ENCODE measurements around the gene AKAP9.
"Not testable (repeated sequence)": the region's sequence is repeated elsewhere in the genome, so short reads cannot be mapped to it uniquely, and the experiment has no call there.

AKAP9 gene

DNA sequence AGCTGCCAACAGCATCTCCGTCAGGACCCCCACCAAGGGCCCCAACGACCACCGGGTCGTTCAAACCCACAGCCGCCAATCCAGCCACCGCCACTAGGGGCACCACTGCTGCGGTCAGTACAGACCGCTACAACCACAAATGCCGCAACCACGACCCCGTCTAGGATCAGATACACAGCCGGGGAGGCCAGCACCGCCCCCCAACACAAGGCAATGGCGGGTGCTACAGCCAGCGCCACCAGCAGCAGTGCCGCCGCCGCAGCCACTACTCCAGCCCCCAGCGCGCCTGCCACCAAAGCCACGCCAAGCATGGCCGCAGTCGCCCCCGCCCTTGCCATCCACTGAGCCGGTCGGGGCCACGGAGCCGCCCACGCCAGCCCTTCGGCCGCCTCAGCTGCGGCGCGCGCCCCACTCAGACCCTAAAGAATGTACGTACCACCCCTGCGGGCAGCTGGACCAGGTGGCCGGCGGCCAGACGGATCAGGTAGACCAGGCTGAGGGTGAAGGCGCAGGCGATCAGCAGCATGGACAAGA lies 193.1 kb downstream of the AKAP9 start:
- DNase-seq (ENCODE audit: low read depth, low spot score): peak; percentile 82

DNA sequence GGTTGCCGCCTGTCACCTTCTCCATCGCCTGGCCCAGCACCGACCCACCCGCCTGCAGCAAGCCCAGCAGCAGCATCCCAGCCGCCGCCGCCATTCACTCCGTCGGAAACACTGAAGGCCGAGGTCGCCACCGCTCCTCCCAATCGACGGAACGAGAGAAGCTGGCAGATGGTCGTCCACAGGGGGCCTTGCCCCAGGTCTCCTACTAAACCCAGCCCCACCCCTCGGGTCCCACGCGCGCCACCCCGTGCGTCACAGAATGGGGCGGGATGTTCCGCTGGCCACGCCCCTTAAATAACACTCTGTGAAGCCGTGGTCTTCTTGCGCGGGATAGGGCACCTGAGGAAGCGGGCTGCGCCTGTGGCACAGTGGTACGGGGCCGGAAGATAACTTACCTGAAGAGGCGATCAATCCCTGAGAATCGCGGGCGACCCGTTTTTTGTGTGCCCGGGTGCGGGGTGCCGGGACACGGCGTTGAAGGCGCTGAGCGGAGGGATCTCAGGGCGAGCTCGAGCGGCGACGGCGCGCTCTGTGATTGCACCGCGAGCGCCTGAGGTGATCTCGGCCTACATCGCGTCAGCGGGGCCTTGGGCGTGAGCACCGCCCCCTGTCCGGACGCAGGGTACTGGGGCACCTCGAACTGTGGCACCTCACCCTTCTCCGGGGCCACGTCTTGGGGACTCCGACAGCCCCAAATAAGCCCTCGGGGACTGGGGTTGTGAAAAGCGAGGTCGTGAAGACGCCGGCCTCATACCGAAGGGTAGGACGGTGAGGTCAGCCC lies 193.8 kb downstream of the AKAP9 start, which contains the start of gene CYP51A1:
TSS of gene CYP51A1 (minus strand) at position 207 of the 781 bp plus-strand sequence. CDS start at position 94, 113 bp downstream.
- DNase-seq (ENCODE audit: low read depth, low spot score): peak; percentile 97

DNA sequence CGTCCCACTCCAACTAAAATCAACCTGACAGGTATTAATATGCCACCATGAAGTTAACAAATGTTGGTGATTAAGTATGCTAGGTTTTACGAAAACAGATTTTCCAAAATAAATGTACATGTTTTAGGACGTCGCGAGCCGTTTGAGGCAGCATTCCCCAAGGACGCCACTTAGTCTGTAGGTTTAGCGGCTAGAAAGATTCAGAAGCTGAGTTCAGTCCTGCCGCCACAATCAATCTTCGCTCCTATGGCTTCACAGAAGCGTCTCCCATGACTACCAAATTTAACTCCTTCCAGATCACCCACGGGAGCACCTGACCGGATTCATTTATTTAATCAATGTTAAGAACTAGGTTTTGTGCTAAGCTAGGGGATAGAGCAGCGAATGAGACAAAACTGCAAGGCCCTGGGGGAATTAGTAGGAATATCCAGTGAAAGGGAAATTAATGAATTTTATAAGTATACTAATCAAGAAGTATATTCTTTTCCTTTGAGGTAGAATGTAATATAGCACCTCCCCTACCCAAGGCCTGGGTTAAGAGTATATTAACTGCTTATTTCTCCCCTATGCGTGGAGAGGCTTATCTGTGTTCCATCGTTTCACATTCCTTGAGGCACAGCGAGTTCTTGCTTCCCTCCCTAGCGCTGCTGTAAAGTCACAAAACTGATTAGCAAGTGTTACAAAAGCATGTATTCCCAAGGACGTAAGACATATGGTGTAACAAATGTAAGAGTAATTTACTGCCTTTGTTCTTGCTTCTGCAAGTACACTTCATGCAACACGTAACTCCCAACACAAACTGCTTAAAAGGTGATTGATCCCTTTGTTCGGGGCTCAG lies 194.6 kb downstream of the AKAP9 start:
- DNase-seq (ENCODE audit: low read depth, low spot score): peak; percentile 12

DNA sequence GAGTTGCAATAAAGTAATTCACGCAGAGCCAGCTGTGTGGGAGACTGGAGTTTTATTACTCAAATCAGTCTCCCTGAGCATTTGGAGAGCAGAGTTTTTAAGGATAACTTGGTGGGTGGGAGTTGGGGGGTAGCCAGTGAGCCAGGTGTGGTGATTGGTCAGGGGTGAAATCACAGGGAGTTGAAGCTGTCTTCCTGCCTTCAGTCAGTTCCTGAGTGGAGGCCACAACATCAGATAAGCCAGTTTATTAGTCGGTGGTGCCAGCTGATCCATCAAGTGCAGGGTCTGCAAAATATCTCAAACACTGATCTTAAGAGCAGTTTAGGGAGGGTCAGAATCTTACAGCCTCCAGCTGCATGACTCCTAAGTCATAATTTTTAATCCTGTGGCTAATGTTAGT lies 196.9 kb downstream of the AKAP9 start:
- DNase-seq (ENCODE audit: low read depth, low spot score): no peak

DNA sequence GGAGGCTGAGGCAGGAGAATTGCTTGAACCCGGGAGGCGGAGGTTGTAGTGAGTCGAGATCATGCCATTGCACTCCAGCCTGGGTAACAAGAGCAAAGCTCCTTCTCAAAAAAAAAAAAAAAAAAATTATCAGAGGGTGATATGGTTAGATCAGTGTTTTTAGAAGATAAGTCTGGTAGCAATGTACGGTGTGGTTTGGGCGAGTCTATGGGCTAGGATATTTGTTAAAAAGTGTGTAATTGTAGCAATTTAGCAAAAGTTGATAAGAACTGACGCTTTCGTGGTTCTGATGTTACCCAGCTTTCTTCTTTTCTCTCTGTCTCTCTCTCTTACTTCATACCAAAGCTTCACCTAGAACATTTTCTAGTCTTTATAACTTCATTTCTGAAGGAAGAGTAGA lies 200.5 kb downstream of the AKAP9 start:
- DNase-seq (ENCODE audit: low read depth, low spot score): no peak

DNA sequence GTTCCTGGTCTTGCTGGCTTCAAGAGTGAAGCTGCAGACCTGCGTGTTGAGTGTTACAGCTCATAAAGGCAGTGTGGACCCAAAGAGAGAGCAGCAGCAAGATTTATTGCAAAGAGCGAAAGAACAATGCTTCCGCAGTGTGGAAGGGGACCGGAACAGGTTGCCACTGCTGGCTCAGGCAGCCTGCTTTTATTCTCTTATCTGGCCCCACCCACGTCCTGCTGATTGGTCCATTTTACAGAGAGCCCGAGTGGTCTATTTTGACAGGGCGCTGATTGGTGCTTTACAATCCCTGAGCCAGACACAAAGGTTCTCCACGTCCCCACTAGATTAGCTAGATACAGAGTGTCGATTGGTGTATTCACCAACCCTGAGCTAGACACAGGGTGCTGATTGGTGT lies 202.1 kb downstream of the AKAP9 start:
- not testable (repeated sequence) for DNase-seq (ENCODE audit: low read depth, low spot score)

DNA sequence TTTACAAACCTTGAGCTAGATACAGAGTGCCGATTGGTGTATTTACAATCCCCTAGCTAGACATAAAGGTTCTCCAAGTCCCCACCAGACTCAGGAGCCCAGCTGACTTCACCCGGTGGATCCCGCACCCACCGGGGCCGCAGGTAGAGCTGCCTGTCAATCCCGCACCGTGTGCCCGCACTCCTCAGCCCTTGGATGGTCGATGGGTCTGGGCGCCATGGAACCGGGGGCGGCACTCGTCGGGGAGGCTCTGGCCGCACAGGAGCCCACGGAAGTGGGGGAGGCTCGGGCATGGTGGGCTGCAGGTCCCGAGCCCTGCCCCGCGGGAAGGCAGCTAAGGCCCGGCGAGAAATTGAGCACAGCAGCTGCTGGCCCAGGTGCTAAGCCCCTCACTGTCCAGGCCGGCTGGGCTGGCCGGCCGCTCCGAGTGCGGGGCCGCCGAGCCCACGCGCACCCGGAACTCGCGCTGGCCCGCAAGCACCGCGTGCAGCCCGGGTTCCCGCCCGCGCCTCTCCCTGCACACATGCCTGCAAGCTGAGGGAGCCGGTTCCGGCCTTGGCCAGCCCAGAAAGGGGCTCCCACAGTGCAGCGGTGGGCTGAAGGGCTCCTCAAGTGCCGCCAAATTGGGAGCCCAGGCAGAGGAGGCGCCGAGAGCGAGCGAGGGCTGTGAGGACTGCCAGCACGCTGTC lies 202.7 kb downstream of the AKAP9 start:
- DNase-seq (ENCODE audit: low read depth, low spot score): not testable (repeated sequence)

DNA sequence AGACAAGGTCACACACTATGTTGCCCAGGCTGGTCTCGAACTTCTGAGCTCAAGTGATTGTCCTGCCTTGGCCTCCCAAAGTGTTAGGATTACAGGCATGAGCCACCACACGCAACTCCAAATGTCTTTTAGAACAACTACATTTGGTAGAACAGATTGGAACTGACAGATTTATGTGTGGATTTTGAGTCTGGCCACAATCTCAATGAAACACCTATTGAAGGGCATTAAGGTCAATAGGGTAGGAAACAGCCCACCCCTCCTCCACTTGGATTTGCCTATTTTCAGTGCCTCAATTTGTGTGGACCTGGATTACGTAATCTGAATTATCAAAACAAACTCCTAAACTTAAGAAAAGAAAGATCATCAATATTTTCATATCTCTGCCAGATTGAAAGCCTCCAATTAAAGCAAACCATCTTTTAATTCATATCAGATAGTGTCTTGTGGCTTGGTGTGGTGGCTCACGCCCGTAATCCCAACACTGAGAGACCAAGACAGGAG lies 209.1 kb downstream of the AKAP9 start:
- DNase-seq (ENCODE audit: low read depth, low spot score): no peak

DNA sequence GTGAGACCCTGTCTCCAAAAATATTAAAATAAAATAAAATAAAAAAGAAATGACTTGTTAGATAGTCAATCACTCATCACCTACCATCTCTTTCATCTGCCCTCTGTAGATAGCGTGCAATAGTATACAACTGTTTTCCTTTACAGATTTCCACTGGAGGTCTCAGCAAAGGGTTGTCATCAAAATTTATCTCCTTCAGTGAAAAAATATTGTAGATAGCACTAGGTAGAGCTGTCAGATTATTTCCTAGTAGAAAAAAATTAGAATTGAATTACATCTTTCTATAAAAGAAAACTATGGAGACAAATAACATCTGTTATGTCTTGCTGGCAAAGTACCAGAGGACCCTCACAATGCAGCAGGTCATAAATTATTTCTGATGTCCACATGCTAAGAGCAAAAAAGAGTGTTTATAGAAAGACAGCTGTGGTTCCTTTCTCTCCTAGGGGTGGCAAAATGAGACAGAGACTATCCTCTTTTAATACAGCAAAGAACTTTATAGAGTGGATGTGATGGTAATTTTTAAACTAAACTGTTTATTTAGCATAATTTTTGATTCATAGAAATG lies 209.9 kb downstream of the AKAP9 start:
- DNase-seq (ENCODE audit: low read depth, low spot score): no peak

DNA sequence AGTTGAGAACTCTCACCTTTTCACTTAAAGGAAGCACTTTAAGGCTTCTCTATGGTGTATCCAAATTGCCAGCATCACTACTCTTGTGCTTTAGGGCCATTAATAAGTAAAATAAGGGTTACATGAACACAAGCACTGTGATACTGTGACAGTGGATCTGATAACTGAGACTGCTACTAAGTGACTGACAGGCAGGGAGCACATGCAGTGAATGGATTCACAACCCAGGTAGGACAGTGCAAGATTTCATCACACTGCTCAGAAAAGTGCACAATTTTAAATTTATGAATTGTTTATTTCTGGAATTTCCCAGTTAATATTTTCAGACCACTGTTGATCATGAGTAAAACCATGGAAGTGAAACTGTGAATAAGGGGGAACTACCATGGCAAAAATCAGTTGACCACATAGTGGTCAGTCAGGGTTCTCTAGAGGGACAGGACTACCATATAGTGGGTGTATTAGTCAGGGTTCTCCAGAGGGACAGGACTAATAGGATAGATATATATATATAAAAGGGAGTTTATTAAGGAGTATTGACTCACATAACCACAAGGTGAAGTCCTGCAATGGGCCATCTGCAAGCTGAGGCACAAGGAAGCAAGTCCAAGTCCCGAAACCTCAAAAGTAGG lies 214.6 kb downstream of the AKAP9 start:
- DNase-seq (ENCODE audit: low read depth, low spot score): no peak

DNA sequence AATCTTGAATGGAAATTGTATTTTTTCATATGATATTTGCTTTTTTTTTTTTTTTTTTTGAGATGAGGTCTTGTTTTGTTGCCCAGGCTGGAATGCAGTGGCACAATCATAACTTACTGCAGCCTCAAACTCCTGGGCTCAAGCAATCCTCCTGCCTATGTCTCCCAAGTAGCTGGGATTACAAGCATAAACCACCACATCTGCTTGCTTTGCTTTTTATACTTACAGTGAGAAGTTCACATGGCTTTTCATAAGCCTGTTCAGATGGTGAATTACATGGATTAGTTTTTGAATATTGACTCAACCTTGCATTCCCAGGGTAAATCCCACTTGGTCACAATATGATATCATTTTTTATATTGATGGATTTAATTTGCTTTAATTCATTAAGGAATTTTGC lies 216.3 kb downstream of the AKAP9 start:
- no peak for DNase-seq (ENCODE audit: low read depth, low spot score)

DNA sequence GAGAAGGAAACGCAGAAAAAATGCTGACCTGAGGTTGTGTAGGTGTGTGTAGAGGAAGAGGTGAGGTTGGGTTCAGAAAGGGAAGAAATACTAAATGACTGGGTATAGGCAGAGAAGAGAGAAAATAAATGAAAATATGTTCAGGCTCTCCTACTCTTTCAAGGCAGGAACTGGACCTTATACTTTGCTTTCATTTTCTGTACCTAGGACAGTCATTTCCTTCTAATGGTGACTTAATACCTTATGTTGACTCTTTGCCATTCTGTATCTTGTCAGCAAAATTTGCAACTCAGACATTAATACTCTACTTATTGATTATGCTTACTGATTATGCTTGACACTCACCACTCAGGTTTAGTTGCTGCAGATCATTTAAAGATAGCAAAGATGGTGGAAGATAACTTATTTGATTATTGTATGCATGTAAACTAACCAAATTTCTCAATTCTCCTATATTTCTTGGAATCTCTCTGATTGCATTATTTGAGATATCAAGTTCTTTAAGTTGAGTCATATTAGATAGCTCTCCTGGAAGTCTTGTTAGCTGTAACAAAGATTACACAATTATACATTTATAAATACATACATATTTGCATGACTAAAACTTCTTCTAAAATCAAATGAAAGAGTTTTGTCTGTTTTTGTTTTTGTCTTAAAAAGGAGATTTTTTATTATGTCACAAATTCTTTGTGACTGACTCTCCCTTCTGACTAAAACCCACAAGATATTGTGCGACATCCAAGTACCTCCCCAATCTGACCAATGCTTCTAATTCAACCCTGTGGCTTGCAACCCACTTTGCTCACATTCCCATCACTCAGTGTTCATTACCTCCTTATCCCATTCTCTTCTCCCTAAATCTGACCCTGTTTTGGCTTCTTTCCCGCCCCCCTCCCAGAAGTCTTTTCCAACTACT lies 218.3 kb downstream of the AKAP9 start:
- DNase-seq (ENCODE audit: low read depth, low spot score): peak; percentile 91

All from astrocyte of the hippocampus (primary cell).